ENCODE measurements around the gene XKR3.
"Not testable (repeated sequence)": the region's sequence is repeated elsewhere in the genome, so short reads cannot be mapped to it uniquely, and the experiment has no call there.

Gene XKR3

GRCh38 chr22:16824716-16825687, at the start of gene XKR3:
Gene XKR3 (minus strand): TSS chr22:16825411. CDS start chr22:16808073, 17,338 bp downstream.
- no peak for DNase-seq

- not testable (repeated sequence) for DNase-seq
These were observed 44.4 kb upstream of the XKR3 start for GRCh38 chr22:16869640-16870039.

GRCh38 chr22:16866167-16866566, 41.0 kb upstream of the XKR3 start:
- no peak for DNase-seq

DNA sequence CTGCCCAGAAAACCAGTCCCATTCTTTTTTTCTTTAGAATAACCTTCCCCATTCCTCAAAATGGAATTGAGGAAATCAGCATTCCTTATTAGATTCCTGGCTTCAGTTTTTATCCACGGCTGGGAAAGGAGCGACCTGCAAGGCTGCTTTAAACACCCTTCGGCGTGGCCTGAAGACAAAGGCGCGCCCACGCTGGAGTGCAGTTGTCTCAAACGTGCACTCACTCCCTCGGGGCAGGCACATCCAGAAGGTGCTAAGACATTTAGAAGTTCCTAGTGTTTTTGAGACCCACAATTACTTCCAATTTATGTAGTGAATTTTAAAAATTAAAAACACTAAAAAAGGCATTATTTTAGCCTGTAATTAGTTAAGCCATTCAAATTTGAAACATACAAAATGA, 31.6 kb upstream of the XKR3 start:
- not testable (repeated sequence) for DNase-seq

DNA sequence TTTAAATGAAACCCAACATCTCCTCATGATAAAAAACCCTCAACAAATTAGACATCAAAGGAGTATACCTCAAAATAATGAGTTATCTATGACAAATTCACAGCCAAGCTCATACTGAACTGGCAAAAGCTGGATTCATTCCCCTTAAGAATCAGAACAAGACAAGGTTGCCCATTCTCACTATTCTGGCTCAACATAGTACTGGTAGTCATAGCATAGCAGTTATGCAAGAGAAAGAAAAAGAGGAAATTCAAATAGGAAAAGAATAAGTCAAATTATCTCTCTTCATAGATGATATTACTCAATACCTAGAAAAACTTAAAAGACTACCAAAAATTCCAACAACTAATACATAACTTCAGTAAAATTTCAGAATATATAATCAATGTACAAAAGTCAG, 29.4 kb upstream of the XKR3 start:
- DNase-seq = no peak

DNA sequence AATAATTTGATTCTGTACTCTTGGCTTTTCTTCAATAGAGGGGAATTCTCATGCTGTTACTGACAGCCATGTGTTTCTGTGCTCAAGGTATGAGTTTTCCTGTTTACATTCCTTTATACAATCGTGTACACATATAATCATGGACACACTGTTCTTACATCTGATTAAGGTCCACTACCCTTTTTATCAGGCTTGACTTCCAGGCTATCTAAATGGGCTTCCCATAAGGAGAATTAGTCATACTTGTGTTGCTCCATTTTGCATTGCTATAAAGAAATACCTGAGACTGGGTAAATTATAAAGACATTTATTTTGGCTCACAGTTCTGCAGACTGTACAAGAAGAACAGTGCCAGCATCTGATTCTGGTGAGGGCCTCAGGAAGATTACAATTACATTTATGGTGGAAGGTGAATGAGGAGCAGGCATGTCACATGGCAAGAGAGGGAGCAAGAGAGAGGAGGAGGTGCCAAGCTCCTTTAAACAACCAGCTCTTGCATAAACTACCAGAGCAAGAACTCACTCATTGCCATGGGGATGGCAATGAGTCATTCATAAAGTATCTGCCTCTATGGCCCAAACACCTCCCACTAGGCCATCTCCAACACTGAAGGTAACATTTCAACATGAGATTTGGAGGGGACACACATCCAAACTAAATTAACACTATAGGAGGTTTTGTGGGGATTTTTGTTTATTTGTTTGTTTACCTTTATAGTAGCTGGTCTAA, 26.2 kb upstream of the XKR3 start:
- DNase-seq = not testable (repeated sequence)

- DNase-seq = no peak
These were observed 22.1 kb upstream of the XKR3 start for GRCh38 chr22:16847271-16847670.

DNA sequence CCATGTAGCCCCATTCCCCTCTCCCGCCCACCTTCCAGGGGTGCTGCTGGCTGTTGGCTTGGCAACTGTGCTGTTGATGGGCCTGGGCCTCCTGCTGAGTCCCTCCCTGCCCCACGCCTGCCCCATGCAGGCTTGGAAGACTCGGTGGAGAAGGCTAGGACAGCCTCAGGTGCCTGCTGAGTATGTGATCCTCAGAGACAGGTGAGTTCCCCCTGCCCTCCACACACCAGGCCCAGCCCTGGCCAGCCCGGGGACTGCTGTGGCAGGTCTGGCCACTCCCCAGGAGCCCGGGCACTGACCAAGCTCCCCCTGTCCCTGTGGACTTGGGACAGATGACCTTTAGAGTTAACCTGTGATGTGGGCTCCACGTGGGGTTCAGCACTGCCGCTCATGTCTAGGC, 20.7 kb upstream of the XKR3 start:
- no peak for DNase-seq

DNA sequence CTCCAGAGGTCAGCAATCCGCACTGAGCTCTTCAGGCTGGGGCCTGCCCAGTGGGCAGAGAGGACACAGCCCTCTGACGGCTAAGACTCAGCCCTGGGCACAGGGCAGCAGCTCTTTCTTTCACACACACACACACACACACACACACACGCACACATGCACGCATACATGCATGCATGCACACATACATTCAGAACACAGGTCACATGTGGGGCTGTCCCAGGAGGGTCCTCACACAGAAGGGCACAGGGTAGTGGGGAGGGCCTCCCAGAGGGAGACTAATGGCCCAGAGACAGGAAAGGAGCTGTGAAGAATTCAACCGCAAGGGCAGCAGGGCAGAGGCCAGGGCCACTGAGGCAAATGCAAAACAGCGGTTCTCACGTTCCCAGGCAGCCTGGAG, 20.3 kb upstream of the XKR3 start:
- no peak for DNase-seq

- no peak for DNase-seq
These were observed 19.3 kb upstream of the XKR3 start for GRCh38 chr22:16844529-16844928.

- DNase-seq = no peak
These were observed 12.9 kb upstream of the XKR3 start for GRCh38 chr22:16838073-16838472.

DNA sequence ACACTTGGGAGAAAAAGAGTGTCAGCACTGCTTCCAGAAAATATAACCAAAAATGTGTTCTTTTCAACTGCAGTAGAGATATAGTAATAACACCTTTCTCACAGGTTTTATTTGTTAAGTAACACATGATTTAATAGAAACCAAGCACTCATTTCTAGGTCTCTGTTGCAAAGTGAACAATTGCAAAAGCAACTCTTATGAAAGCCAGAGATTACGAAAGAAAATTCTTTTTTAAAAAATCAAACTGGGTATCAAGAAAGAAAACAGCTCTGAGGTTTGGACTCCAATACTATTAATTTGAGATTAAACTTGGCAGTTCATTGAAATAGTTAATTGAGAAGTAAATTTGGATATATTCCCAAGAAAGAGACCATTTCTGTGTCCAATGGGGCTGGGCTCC, 9.8 kb upstream of the XKR3 start:
- DNase-seq = no peak

- DNase-seq = peak; percentile 26
These were observed 6.0 kb upstream of the XKR3 start for GRCh38 chr22:16831257-16831656.

- no peak for DNase-seq
These were observed 4.8 kb upstream of the XKR3 start for GRCh38 chr22:16829985-16830384.

- DNase-seq = no peak
These were observed 3.7 kb upstream of the XKR3 start for GRCh38 chr22:16828876-16829275.

GRCh38 chr22:16827506-16827905, 2.3 kb upstream of the XKR3 start:
- DNase-seq = no peak

DNA sequence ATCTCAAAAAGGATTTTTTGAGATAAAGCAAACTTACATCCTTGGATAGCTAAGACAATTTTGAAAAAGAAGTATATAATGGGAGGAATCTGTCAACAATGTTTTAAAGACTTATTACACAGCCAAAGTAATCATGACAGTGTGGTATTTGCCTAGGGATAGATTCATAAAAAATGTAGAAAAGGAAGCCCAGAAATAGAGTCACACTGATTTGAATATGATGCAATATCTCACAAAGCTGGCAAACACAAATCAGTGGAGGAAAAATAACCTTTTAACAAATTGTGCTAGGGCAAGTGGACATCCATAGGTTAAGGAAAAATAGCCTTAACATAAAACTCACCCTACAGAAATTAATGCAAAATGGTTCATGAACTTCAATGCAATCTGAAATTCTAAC, 6.0 kb downstream of the XKR3 start:
- no peak for DNase-seq

- no peak for DNase-seq
These were observed 6.7 kb downstream of the XKR3 start for GRCh38 chr22:16818538-16818937.

DNA sequence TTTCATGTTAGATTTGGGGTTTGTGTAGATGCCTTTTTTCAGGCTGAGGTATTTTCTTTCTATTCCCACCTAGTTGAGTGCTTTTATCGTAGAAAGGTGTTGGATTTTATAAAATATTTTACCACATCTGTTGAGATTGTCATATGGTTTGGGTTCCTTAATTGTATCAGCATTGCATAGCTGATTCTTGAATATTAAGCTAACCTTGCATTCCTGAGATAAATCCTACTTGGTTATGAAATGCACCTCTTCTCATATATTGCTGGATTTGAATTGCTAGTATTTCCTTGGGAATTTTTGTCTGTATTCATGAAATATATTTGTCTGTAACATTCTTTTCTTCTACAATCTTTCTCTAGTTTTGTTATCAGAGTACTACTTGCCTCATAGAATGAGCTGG, 10.1 kb downstream of the XKR3 start:
- no peak for DNase-seq

DNA sequence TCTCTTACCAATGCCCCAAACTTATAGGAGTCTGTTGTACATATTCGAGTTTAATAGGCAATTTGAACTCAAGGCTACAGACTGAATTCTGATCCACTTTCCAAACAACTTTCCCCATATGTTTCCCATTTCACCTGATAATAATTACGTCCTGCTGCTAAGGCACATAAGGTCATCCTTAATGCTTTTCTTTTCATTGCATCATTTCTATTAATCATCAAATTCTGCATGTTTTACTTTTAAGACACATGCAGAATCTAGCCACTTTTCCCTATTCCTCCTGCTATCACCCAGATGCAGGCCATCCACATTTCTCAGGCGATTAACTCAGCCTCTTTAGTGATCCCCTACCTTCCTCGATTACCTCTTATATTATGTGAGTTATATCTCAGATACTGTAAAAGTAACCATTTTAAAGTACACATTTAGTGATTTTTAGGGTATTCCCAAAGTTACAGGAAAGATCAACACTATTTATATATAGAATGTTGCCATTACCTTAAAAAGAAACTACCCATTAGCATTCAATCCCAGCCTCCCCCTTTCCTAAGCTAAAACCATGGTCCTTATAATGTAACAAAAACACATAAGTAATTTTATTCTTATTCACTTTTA, 14.9 kb downstream of the XKR3 start:
- no peak for DNase-seq

DNA sequence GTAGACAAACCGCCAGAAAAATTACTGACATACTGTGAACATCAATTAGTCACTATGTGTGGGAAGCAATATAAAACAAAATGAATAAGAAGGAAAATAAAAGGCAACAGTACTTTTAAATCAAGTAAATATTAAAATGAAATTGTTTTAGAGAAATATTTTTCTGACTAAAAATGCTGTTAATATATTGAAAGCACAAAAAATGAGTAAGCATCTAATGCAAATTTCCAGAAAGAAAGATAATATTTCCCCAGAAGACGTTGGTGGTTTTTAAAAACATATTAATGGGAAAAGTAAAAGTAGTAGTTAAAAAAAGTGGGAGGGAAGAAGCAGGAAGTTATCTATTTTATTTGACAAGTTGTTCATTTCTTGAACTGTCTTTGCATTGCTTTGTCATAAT, 16.5 kb downstream of the XKR3 start:
- no peak for DNase-seq

GRCh38 chr22:16807109-16807508, 18.1 kb downstream of the XKR3 start:
- DNase-seq = no peak

- no peak for DNase-seq
These were observed 18.8 kb downstream of the XKR3 start for GRCh38 chr22:16806401-16806800.

- no peak for DNase-seq
These were observed 20.3 kb downstream of the XKR3 start for GRCh38 chr22:16804882-16805281.

Measured in right hindlimb (tissue), 1 donor.